DOHH2 (cell line): Measurements from ENCODE around the gene CPXM2.

Experiments
- H3F3A ChIP-seq: fragments of 200-600 bp; sonication (generic), shearing (Covaris generic); 2 replicates; pipeline ENCODE4 v1.6.0; 2016; ENCODE audit warnings: antibody characterized with exemption, mild to moderate bottlenecking; ENCODE audit not compliant: control insufficient read depth, insufficient read depth
- H3K27ac ChIP-seq: fragments of 200-600 bp; sonication (generic); 2 replicates; pipeline ENCODE4 v1.5.1; 2014; ENCODE audit warnings: low read depth, mild to moderate bottlenecking, low read length, moderate library complexity
- H3K27me3 ChIP-seq: fragments of 200-600 bp; sonication (generic); 2 replicates; pipeline ENCODE4 v1.6.1; 2014; ENCODE audit warnings: mild to moderate bottlenecking, low read length, mixed read lengths; ENCODE audit not compliant: control insufficient read depth
- H3K36me3 ChIP-seq: fragments of 200-600 bp; sonication (generic); 2 replicates; pipeline ENCODE4 v1.6.1; 2014; ENCODE audit warnings: mild to moderate bottlenecking, low read length, moderate library complexity, mixed read lengths; ENCODE audit not compliant: control insufficient read depth
- H3K4me1 ChIP-seq: fragments of 200-600 bp; sonication (generic); 2 replicates; pipeline ENCODE4 v1.6.1; 2014; ENCODE audit warnings: mild to moderate bottlenecking, low read length, mixed read lengths; ENCODE audit not compliant: control insufficient read depth
- H3K4me2 ChIP-seq: fragments of 200-600 bp; sonication (generic); 2 replicates; pipeline ENCODE4 v1.6.0; 2014; ENCODE audit warnings: mild to moderate bottlenecking, low read length, moderate library complexity
- H3K4me3 ChIP-seq: fragments of 200-600 bp; sonication (generic); 2 replicates; pipeline ENCODE4 v1.5.1; 2014; ENCODE audit warnings: mild to moderate bottlenecking, low read length, mixed read lengths
- H3K79me2 ChIP-seq: fragments of 200-600 bp; sonication (generic); 2 replicates; pipeline ENCODE4 v1.6.1; 2014; ENCODE audit warnings: mild to moderate bottlenecking, low read length, mixed read lengths; ENCODE audit not compliant: control insufficient read depth
- H3K9me2 ChIP-seq: fragments of 200-600 bp; sonication (generic); replicated peaks from 2 replicates; pipeline ENCODE4 v1.6.1; 2014; ENCODE audit warnings: mild to moderate bottlenecking, low read length, mixed read lengths; ENCODE audit not compliant: control insufficient read depth
- H3K9me3 ChIP-seq: fragments of 200-600 bp; sonication (generic); 2 replicates; pipeline ENCODE4 v1.6.1; 2014; ENCODE audit warnings: antibody characterized with exemption, low read length, mixed read lengths; ENCODE audit not compliant: control insufficient read depth, insufficient read depth
- H4K20me1 ChIP-seq: fragments of 200-600 bp; sonication (generic); 2 replicates; pipeline ENCODE4 v1.6.0; 2014; ENCODE audit warnings: low read depth, mild to moderate bottlenecking, antibody characterized with exemption, low read length, moderate library complexity; ENCODE audit not compliant: control insufficient read depth, insufficient read depth
- CTCF ChIP-seq: fragments of 200-600 bp; sonication (generic); IDR thresholded peaks from one replicate; pipeline ENCODE4 v1.5.1; 2014; ENCODE audit warnings: antibody characterized with exemption, mild to moderate bottlenecking, low read depth, low read length; ENCODE audit not compliant: poor library complexity, severe bottlenecking
- EZH2phosphoT487 ChIP-seq: fragments of 200-600 bp; sonication (generic); IDR thresholded peaks from 2 replicates; pipeline ENCODE4 v1.6.1; 2017; ENCODE audit warnings: borderline replicate concordance, mild to moderate bottlenecking, antibody characterized with exemption, low read length, moderate library complexity, mixed read lengths

Gene CPXM2

DNA sequence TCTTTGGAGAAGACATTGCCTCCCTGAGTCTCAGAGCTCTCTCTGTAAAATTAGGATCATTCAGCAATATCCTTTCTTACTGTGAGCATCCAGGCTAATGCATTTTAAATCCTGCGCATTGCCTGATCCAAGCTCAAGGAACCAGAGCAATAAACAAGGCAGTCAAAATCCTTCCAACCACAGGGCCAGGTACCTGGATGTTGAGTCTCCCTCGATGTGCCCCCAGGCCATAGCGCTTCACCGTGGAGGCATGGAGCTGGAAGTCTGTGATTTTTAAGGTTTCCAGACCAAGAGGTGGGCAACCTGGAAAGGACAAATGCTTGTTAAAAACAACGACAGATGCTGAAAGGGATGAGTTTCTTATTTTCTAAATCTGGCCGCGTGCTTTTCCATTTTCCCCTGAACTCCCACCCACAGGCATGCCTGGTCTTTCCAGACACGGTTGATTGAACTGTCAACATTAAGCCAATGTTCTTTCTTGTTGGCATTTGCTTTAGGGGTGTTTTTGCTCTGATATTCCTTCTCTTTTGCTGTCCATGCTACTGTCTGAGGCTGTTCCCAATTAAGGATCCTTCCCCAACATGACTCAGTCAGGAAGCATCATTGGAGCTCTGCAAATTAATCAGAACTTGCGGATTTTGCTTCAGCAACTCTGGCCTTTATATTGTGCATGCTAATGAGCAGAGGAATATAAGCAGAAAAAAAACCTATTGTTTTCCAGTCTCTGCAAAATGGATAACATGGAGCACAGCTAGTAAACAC is 29.0 kb downstream of the CPXM2 start:
- H4K20me1 ChIP-seq = no peaks in the 10 kb centered on the region
- TF ChIP-seq CTCF (no peak), EZH2phosphoT487 (no peak)
- no peaks in the 10 kb centered on the region for H3K27me3 ChIP-seq
- no peaks in the 10 kb centered on the region for H3K9me2 ChIP-seq
- no peak overlapping the region for H3K4me2 ChIP-seq
- no peaks in the 10 kb centered on the region for H3K79me2 ChIP-seq
- H3F3A ChIP-seq = no peaks in the 10 kb centered on the region
- H3K9me3 ChIP-seq = no peaks in the 10 kb centered on the region
- H3K4me3 ChIP-seq = no peak overlapping the region
- no peak overlapping the region for H3K27ac ChIP-seq
- no peaks in the 10 kb centered on the region for H3K4me1 ChIP-seq
- H3K36me3 ChIP-seq = no peaks in the 10 kb centered on the region

DNA sequence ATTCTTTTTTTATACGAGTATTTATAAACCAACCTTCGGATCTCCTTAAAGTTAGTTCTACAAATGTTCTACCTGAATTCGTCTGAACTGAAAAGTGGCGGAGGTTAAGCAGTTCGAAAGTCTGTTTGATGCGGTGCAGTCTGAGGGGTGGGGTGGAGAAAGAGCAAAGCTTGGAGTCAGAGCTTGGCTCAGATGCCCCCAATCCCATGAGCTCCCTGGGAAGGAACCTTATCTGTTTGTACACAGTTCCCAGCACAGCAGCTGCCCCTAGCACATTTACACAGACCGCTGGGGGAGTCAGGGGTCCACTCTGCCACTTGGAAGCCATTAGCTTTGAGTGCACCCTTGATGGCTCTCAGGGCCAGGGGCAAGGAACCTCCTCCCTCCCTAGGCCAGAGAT is 30.8 kb downstream of the CPXM2 start:
- Histone ChIP-seq H3K27me3 (0 out of 2 replicates have a peak, but pooled peaks cover 2% of the 10 kb centered on the region), H3K79me2 (no peaks in the 10 kb centered on the region), H3K9me3 (no peaks in the 10 kb centered on the region), H3K9me2 (no peaks in the 10 kb centered on the region), H4K20me1 (no peaks in the 10 kb centered on the region), H3K4me3 (no peak overlapping the region), H3K36me3 (no peaks in the 10 kb centered on the region), H3K4me2 (no peak overlapping the region), H3K27ac (no peak overlapping the region), H3K4me1 (no peaks in the 10 kb centered on the region), H3F3A (no peaks in the 10 kb centered on the region)
- TF ChIP-seq CTCF = no peak

DNA sequence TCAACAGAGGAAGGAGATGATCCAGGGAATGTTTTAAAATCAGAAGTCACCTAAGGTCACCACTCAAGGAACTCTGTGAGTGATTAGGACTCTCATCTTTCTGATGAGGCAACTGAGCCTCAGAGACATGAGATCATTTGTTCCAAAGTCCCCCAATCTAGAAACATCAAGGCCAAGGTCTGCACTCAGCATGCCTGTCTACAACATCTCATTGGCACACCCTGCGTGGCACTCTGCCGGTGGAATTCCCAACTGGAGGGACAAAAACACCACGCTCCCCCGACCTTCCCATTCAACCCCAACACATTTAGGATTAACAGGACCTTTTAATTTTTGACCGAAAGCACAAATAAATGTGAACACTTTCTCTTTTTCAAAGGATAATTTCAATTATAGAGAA is 31.4 kb downstream of the CPXM2 start:
- TF ChIP-seq EZH2phosphoT487 (no peak), CTCF (no peak)
- no peaks in the 10 kb centered on the region for H3K9me3 ChIP-seq
- 0 out of 2 replicates have a peak, but pooled peaks cover 3% of the 10 kb centered on the region for H3K27me3 ChIP-seq
- no peaks in the 10 kb centered on the region for H3K9me2 ChIP-seq
- no peak overlapping the region for H3K27ac ChIP-seq
- no peak overlapping the region for H3K4me3 ChIP-seq
- H3F3A ChIP-seq = no peaks in the 10 kb centered on the region
- H4K20me1 ChIP-seq = no peaks in the 10 kb centered on the region
- H3K36me3 ChIP-seq = no peaks in the 10 kb centered on the region
- no peaks in the 10 kb centered on the region for H3K79me2 ChIP-seq
- no peak overlapping the region for H3K4me2 ChIP-seq
- no peaks in the 10 kb centered on the region for H3K4me1 ChIP-seq
